ENCODE data around the gene CLCN6.

The CLCN6 gene, protein sequence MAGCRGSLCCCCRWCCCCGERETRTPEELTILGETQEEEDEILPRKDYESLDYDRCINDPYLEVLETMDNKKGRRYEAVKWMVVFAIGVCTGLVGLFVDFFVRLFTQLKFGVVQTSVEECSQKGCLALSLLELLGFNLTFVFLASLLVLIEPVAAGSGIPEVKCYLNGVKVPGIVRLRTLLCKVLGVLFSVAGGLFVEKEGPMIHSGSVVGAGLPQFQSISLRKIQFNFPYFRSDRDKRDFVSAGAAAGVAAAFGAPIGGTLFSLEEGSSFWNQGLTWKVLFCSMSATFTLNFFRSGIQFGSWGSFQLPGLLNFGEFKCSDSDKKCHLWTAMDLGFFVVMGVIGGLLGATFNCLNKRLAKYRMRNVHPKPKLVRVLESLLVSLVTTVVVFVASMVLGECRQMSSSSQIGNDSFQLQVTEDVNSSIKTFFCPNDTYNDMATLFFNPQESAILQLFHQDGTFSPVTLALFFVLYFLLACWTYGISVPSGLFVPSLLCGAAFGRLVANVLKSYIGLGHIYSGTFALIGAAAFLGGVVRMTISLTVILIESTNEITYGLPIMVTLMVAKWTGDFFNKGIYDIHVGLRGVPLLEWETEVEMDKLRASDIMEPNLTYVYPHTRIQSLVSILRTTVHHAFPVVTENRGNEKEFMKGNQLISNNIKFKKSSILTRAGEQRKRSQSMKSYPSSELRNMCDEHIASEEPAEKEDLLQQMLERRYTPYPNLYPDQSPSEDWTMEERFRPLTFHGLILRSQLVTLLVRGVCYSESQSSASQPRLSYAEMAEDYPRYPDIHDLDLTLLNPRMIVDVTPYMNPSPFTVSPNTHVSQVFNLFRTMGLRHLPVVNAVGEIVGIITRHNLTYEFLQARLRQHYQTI

GRCh38 chr1:11805422-11806306 lies at the start of gene CLCN6, which contains the start of gene MTHFR:
Gene CLCN6, plus strand, starts transcription at chr1:11806191. Its CDS starts 72 bp downstream, at chr1:11806263.
Gene MTHFR, minus strand, starts transcription at chr1:11805964. Its CDS starts 2,848 bp downstream, at chr1:11803116.
- TF ChIP-seq TAF1 (IDR thresholded peaks at IDR 0.05; ENCODE audit: low read depth): peak; percentile 66; the same call in 1 of the 2 replicates
- TF ChIP-seq NFIC (IDR thresholded peaks at IDR 0.05): peak; percentile 70
- TF ChIP-seq FOXM1 (IDR thresholded peaks at IDR 0.05; ENCODE audit: borderline replicate concordance, low read depth): no peak
- TF ChIP-seq, protein P1, sequence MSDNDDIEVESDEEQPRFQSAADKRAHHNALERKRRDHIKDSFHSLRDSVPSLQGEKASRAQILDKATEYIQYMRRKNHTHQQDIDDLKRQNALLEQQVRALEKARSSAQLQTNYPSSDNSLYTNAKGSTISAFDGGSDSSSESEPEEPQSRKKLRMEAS (IDR thresholded peaks at IDR 0.05): peak; percentile 72
- TF ChIP-seq EGR1 (IDR thresholded peaks at IDR 0.05): no peak
- peak; percentile 100 for TF ChIP-seq USF1 (IDR thresholded peaks at IDR 0.05)
- peak; percentile 73 for TF ChIP-seq TEAD4 (IDR thresholded peaks at IDR 0.05)
- TF ChIP-seq, protein P2, sequence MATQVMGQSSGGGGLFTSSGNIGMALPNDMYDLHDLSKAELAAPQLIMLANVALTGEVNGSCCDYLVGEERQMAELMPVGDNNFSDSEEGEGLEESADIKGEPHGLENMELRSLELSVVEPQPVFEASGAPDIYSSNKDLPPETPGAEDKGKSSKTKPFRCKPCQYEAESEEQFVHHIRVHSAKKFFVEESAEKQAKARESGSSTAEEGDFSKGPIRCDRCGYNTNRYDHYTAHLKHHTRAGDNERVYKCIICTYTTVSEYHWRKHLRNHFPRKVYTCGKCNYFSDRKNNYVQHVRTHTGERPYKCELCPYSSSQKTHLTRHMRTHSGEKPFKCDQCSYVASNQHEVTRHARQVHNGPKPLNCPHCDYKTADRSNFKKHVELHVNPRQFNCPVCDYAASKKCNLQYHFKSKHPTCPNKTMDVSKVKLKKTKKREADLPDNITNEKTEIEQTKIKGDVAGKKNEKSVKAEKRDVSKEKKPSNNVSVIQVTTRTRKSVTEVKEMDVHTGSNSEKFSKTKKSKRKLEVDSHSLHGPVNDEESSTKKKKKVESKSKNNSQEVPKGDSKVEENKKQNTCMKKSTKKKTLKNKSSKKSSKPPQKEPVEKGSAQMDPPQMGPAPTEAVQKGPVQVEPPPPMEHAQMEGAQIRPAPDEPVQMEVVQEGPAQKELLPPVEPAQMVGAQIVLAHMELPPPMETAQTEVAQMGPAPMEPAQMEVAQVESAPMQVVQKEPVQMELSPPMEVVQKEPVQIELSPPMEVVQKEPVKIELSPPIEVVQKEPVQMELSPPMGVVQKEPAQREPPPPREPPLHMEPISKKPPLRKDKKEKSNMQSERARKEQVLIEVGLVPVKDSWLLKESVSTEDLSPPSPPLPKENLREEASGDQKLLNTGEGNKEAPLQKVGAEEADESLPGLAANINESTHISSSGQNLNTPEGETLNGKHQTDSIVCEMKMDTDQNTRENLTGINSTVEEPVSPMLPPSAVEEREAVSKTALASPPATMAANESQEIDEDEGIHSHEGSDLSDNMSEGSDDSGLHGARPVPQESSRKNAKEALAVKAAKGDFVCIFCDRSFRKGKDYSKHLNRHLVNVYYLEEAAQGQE (IDR thresholded peaks at IDR 0.05; ENCODE audit: low read depth): no peak
- peak; percentile 92 for TF ChIP-seq YY1 (IDR thresholded peaks at IDR 0.05; ENCODE audit: low read depth)
- peak; percentile 83 for TF ChIP-seq ZBTB7A (IDR thresholded peaks at IDR 0.05; ENCODE audit: low read depth)
- peak; percentile 66 for TF ChIP-seq TCF12 (IDR thresholded peaks at IDR 0.05; ENCODE audit: low read depth)
- peak; percentile 80 for TF ChIP-seq CREB1 (IDR thresholded peaks at IDR 0.05; ENCODE audit: low read depth)
- TF ChIP-seq RAD21 (IDR thresholded peaks at IDR 0.05; ENCODE audit: low read depth): no peak; the same call in 1 of the 2 replicates

- no peak for TF ChIP-seq TAF1 (IDR thresholded peaks at IDR 0.05; ENCODE audit: low read depth)
- no peak for TF ChIP-seq FOXM1 (IDR thresholded peaks at IDR 0.05; ENCODE audit: borderline replicate concordance, low read depth)
- TF ChIP-seq, protein P1 (IDR thresholded peaks at IDR 0.05): no peak
- TF ChIP-seq EP300 (IDR thresholded peaks at IDR 0.05; ENCODE audit: borderline replicate concordance): no peak
- TF ChIP-seq NFIC (IDR thresholded peaks at IDR 0.05): no peak
- TF ChIP-seq CREB1 (IDR thresholded peaks at IDR 0.05; ENCODE audit: low read depth): no peak
- no peak for TF ChIP-seq CEBPB (IDR thresholded peaks at IDR 0.05)
- TF ChIP-seq TCF12 (IDR thresholded peaks at IDR 0.05; ENCODE audit: low read depth): no peak
- no peak for TF ChIP-seq EGR1 (IDR thresholded peaks at IDR 0.05)
- no peak for TF ChIP-seq YY1 (IDR thresholded peaks at IDR 0.05; ENCODE audit: low read depth)
- TF ChIP-seq, protein P2 (IDR thresholded peaks at IDR 0.05; ENCODE audit: low read depth): no peak
- TF ChIP-seq USF1 (IDR thresholded peaks at IDR 0.05): no peak
- no peak for TF ChIP-seq TEAD4 (IDR thresholded peaks at IDR 0.05)
- no peak for TF ChIP-seq RAD21 (IDR thresholded peaks at IDR 0.05; ENCODE audit: low read depth)
- no peak for TF ChIP-seq ZBTB7A (IDR thresholded peaks at IDR 0.05; ENCODE audit: low read depth)
Observed at GRCh38 chr1:11757047-11757446, 48.9 kb upstream of the CLCN6 start.

DNA sequence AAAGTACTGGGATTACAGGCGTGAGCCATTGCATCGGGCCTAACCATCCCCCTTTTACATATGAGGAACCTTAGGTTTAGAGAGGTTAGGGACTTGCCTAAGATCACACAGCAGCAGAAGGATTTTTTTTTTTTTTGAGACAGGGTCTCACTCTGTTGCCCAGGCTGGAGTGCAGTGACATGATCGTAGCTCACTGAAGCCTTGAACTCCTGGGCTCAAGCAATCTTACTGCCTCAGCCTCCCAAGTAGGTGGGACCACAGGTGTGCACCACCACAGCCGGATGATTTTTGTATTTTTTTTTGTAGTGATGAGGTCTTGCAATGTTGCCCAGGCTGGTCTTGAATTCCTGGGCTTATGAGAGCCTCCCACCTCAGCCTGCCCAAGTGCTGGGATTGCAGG lies 46.2 kb upstream of the CLCN6 start:
- TF ChIP-seq NFIC (IDR thresholded peaks at IDR 0.05) (no peak), ZBTB7A (IDR thresholded peaks at IDR 0.05; ENCODE audit: low read depth) (no peak), FOXM1 (IDR thresholded peaks at IDR 0.05; ENCODE audit: borderline replicate concordance, low read depth) (no peak), CREB1 (IDR thresholded peaks at IDR 0.05; ENCODE audit: low read depth) (no peak), TEAD4 (IDR thresholded peaks at IDR 0.05) (no peak), CEBPB (IDR thresholded peaks at IDR 0.05) (no peak), TAF1 (IDR thresholded peaks at IDR 0.05; ENCODE audit: low read depth) (no peak), YY1 (IDR thresholded peaks at IDR 0.05; ENCODE audit: low read depth) (no peak), USF1 (IDR thresholded peaks at IDR 0.05) (no peak), TCF12 (IDR thresholded peaks at IDR 0.05; ENCODE audit: low read depth) (no peak), EGR1 (IDR thresholded peaks at IDR 0.05) (no peak), EP300 (IDR thresholded peaks at IDR 0.05; ENCODE audit: borderline replicate concordance) (no peak), RAD21 (IDR thresholded peaks at IDR 0.05; ENCODE audit: low read depth) (no peak)
- TF ChIP-seq, protein P2 (IDR thresholded peaks at IDR 0.05; ENCODE audit: low read depth): no peak
- TF ChIP-seq, protein P1 (IDR thresholded peaks at IDR 0.05): no peak

Data from Ishikawa (cell line).